SKM-1 treated with dmso at 0.1 percent for 144 hours (cell line): ENCODE data around the gene LTO1.
A peak's percentile ranks its signal among the peaks of the same experiment; 100 is the strongest.

Experiments used
- DNase-seq: peaks from one replicate; lab custom pipeline; 2025; ENCODE audit not compliant: unreplicated experiment; lab: John Stamatoyannopoulos, UW

LTO1 gene

DNA sequence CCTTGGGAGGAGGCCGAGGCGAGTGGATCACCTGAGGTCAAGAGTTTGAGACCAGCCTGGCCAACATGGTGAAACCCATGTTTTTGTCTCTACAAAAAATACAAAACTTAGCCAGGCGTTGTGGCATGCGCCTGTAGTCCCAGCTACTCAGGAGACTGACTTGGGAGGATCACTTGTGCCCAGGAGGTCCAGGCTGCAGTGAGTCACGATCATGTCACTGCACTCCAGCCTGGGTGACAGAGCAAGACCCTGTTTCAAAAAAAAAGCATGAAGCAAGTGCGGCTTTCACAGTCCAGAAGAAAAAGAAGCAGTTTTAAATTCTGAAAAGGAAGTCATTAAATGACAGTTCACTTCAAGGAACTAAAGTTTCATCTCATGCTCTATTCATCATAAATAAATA is 7.1 kb upstream of the LTO1 start:
- DNase-seq: no peak

DNA sequence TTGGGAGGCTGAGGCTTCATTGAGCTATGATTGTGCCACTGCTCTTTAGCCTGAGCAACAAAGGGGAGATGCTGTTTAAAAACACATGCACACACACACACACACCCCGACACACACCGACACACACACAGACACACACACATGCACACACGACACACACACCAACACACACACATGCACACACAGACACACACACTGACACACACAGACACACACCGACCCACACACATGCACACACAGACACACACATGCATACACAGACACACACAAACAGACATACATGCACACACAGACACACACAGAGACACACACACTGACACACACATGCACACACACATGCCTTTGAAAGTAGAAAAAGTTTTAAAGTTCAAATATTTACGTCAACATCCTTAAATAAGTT is 5.5 kb upstream of the LTO1 start:
- DNase-seq: no peak

DNA sequence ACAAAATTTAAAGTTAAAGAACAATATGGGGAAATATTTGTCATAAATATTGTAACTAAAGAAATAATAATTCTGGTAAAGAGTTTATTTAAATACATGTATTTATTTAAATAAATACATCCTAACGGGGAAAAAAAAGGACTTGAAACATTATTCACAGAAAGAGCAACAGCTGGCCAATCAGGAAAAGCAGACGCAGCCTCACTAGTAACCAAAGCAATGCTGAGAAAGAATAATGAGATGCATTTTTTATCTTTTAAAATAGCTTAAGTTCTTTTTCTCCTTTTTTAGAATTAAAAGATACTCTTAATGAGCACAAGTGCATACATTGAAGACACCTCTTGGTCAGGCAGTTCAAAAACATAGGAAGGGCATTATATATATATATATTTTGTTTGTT is 2.6 kb upstream of the LTO1 start:
- DNase-seq: no peak

DNA sequence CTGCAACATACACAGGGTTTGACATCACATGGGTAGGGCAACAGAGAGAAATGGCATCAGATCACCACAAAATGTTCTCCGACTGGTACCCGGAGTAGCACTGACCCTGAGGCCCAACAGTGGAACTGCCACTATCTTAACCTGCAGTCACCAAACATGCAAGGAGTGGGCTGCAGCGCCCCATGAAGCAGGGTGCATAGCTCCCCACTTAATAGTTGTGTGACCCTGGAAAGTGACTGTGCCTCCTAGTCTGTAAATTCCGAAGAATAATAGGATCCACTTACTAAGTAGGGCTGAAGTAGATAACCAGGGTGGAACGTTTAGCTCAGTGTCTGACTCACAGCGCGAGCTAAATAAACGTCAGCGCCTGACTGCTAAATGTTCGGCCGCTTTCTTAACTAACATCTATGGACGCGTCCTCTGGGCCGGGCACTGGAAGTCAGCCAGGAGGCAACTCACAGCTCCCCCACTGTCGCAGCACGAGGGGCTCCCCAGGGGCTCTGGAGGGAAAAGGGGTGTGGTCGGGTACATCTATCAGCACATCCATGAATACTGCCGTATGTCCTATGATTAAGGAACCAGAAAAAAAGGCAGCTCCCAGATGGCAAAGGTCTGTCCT is 777 bp downstream of the LTO1 start:
- no peak for DNase-seq

DNA sequence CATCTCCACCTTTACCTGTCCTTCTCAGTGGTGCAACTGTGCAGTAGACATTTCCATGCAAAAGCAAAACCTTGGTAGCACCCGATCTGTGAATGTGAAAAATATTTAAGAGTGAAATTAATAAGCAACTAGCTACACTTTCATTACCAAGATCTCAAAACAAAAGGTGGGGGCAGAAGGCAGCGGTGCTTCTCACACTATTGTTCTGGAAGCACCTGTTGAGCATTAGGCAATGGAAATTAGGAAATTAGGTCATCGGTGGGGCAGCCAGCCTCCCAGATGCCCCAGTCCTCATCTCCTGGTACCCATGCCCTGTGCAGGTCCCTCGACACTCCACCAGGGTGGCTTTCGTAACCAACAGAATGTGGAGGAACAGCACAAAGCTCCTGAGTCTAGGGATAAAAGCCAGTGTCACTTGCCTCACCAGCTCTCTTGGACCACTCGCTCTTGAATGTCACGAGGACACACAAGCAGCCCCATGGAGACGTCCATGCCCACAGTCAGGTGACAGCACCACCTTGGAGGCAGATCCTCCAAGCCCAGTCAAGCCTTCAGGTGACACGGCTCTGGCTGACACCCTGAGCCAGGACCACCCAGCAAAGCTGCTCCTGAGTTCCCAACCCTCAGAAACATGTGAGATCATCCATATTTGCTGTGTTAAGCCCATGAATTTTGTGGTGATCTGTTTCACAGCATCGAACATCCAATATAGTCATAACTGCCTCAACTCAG is 3.3 kb downstream of the LTO1 start:
- no peak for DNase-seq

DNA sequence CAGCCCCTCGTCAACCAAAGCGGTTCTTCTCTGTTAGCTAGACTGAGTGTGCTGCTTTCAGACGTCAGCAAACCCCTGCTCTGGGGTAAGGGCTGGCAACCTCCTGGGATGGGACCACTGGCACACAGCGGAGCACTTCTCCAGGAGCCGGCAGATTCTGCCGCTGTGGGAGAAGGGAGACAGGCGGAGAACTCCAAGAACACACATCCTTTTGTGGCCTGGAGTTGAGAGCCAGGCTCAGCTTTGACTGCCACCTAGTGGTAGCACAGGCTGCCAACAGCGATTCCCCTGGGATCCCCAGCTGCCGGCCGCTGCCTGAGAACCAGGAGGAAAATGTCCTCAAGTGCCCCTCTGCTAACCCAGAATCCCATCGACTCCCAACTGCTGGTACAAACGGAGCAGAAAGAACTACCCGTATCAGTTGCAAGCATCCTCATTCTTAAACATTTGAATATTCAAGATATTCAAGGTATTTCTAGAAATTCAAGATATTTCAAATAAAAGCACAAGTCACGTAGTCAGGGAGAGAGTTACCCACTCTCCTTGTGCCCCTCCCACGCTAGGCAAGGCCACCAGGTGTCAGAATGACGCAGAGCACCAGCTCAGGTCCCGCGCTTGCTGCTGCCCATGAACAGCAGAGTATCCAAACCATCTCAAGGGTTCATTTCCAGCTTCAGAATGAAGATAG is 4.9 kb downstream of the LTO1 start:
- DNase-seq: peak; percentile 49

DNA sequence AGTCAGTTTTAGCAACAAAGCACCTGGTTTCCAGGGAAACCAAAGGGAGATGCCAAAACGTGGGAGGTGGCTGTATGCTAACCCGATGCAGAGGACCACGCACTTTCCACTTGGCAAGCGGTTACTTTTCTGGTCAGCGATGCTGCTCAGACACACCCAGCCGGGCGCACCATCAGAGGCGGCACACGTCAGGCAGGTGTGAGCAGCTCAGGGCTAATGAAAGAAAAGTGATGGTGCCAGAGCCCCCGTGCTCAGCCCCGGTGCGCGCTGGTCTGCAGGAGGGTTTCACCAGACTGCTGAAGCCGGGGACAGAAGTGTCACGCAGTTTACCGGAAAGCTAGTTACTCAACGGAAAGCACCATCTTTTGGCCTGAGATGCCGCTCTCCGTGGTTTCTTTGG is 5.7 kb downstream of the LTO1 start:
- DNase-seq: no peak

DNA sequence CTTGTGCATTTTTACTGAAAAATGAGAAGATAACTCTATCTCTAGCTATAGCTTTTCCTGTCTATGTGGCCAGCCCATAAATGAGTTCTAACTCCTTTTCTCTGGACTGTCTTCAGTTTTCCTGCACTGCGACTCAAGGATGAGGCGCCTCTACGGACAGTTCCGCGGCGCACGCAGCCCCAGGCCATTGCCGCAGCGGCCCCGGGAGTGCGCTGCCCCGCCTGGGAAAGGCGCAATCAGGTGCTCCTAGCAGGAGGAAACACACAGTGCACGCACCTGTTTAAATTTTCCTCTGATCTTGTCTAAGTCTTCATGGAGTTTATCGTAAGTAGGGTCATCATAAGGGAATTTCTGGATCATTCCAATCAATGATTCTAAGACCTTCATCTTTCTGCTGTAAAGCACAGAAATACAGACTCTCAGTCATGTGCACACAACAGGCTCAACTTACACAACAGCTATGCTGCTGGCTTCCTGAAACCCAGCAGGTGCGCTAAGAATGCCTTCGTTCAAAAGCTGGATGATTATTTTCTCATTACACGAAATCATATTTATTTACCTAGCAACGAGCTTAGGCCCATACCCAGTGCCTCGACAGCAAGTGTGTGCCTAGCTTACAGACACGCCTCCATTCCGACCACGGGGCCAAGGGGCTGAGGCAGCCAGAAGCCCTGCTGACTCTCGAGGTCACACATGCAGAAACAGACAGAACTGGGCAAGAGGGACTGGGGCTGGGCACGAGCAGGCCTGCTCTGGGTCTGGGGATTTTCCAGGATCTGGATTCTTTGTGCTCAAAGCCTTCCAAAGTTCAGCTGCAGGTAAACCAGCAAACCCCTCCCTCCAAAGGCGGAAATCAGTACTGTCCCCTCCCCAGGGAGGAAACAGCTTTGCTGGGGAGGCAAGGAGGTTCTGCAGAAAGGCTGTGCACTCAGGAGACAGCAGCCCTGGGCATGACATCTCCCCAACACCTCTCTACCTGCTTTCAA is 7.2 kb downstream of the LTO1 start:
- no peak for DNase-seq

DNA sequence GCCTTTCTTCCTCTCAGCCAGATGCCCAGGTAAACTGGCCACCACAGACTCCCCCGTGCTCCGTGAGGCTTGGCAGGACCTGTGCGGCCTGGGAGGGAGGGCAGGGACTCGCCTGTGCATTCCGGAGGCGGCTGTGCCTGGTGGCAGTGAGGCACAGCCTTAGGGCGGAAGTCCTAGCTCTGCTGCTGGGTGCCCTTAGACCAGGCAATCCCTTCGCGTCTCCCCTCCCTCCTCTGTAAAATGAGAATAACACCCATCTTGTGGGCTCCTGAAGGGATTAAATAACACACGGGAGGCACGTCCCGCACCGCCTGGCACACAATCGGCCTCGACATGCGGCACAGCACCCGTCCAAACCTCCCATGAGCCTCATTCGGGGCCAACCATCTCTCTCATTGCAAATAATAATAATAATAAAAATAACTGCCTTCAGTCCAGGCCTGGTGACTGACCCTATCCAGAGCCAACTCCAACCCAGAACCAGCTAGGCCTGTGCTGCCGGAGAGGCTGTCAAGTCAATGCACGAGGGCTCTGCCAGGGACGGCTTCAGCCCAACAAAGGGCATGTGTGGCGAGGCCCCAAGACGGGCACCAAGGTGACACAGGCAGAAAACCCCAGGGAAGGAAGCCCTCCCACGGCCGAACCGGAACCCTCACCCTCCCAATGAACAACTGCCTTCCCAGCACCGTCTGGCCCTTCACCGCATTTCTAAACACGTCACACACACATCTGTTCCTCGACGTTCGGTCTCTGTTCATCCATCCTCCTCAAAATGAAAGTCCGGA is 8.2 kb downstream of the LTO1 start:
- DNase-seq: no peak

DNA sequence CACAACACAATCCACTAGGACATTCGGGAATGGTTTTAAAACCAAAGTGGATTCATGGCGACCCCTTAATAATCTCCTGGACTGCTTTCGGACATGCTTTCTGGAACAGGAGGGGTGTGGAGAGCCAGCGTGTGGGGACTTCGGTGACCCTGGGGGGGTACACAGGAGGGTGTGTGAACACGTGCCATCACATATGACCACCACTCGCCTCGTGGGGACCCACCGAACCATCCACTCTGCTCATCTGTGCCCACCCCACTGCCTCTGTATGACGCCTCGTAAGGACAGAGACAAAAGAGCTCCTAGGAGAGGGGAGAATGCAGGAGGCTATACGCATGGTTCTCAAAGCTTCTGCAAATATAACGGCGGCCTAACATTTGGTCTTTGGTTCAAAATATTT is 8.9 kb downstream of the LTO1 start:
- no peak for DNase-seq

DNA sequence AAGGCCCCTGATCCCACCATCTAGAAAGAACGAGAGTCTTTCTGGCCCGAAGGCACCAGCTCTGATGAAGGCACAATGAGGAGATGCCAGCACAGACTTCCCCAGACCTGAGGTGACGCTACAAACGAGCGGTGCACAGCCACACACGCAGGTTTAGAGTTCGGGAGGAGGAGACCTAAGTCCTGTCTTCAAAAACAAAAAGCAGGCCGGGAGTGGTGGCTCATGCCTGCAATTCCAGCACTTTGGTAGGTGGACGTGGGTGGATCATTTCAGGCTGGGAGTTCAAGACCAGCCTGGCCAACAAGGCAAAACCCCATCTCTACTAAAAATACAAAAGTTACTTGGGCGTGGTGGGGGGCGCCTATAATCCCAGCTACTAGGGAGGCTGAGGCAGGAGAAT is 9.5 kb downstream of the LTO1 start:
- no peak for DNase-seq

DNA sequence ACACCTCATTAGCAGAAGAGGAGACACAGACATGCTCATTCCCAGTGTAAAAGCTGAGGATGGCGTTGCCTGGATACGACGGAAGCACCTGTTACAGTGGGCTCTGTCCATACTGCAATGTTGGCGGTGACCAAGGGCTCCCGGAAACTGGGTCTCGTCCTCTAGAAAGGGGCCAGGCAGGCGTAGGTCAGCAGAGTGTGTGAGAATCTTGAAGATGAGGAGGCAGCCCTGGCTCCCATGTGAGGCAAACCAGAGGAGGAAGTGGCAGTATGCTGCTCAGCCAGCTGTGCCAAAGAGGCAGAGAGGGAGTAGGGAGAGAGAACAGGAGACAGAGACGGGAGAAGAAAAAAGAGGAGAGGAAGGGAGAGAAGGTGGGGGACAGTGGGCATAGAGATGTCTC is 10.3 kb downstream of the LTO1 start:
- no peak for DNase-seq

DNA sequence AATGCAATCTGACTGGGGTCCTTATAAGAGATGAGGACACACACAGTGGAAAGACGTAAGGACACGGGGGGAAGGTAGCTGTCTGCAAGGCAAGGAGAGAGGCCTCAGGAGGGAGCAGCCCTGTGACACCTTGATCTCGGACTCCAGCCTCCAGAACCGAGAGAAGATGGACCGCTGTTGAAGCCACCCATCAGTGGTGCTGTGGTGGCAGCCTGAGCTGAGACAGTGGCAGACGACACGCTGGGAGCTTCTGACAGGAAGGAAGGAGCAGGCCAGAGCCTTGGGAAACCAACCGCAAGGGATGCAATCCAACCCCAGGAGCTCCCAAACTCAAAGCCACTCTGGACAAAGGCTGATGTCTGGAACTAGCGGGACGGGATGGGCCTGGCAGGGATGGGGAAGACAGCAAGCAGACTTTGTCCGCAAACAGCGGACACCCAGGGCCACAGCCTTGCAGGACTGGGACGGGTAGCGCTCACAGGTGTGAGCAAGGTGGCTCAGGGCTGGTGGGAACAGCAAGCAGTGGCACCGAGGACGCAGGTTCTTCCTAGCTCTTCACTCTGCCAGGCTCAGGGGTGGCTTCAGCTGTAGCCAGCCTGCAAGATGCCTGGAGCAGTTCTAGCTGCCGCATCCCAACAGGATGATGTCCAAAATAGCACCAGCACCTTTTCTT is 10.9 kb downstream of the LTO1 start:
- DNase-seq: no peak

DNA sequence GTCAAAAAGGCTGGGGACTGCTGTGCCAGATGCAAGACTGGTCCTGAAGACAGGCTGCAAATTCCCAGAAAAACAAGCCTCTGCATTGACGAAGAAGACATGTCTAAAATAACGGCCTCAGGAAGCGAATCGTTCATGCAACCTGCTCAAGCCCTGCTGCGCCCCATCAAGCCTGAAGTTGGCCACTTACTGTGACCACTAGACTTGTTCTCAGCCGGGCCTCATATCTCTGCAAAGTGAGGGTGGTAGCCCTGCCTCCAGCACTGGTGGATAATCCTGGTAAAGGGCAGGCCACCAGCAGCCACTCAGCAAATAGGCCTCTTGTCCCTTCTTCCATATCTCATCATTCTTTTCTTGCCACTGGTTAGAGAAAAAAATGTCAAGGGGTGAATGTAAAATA is 11.8 kb downstream of the LTO1 start:
- no peak for DNase-seq

DNA sequence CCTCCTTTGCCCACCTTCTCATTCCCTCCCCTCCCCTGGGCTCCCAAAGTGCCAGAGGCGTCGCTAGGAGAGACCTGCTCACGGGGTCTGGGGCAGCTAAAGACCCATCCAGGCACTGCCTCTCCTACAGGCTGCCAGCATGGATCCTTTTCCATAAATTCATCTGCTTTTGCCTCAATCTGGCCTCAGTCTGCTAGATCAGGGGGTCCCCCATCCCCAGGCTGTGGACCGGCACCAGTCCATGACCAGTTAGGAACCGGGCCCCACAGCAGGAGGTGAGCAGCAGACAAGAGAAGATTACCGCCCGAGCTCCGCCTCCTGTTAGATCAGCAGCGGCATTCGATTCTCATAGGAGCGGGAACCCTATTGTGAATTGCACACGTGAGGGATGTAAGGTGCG is 12.3 kb downstream of the LTO1 start:
- no peak for DNase-seq

DNA sequence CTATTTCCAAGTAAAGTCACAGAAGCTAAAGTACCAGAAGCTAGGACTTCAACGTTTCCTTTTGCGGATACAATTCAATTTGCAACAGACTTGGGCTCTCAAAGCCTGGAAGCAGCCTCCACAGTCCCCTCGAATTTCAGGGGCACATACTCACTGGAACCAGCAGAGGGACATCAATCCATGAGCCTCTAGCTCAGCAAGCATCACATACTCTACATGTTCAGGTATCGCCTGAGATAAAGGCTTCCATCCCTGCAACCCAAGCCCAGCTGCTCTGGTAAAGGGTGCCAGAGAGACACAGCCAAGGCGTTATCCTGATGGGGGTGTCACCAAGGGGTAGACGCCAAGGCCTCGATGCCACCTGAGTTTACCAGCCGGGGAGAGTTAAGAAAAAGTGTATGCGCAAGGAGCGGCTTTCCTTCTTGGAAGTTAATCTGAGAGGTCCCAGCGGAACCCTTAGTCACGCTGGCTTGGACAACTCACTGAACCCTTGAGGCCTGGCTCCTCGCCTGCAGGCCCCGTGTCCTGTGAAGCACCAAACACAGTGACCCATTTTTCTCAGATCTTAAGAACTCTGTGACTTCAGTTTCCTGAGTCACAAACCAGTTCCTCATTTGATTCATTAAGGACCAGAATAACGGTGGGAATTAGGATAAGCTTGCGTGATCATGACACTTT is 13.0 kb downstream of the LTO1 start:
- no peak for DNase-seq

DNA sequence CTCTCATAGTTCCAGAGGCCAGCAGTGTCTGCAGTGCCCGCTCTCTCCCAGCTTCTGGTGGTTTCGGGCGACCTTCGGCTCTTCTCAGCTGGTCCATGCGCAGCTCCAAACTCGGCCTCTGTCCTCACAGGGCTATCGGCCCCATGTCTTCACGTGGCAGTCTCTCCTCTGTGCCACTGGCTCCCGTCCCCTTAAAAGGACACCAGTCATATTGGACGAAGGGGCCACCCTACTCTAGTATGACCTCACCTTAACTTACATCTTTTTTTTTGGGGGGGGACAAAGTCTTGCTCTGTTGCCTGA is 13.8 kb downstream of the LTO1 start:
- no peak for DNase-seq

DNA sequence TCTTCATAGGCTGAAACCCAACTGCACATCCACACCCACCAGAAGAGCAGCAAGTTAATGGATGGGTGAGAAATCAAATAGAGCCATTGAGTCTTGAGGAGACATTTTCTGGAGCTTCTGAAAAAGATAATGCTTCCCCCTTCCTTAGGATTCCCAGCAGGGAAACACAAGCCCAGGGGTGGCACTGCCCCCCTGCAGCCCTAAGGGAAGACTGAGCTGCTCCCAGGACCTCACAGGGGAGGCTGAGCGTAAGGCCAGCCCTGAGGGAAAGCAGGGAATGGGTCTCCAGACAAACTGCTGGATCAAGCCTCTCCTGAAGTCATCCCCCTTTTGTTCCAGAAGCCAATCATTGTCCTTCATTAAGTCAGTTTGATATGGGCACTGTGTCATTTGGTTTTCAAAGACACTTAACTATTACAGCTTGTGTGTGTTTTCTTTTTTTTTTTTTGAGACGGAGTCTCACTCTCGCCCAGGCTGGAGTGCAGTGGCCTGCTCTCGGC is 15.1 kb downstream of the LTO1 start:
- DNase-seq: no peak

DNA sequence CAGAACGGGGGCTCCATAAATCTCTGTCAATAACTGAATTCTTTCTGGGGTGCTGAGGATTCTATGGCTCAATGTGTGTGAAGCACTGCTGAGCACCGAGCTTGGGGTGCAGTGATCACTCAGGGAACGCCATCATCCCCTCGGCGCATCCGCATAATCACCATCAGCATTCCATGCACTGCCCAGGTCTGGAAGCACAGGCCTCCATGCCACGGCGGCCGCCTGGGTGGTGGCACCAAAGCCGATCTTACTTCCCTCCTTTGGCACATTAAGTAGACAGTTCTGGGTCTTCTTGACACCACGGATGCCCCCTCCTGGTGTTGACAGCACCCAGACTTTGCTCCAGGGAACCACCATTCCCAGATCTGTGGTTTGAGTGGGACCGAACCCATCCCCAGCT is 15.6 kb downstream of the LTO1 start:
- DNase-seq: no peak
